Measurements from ENCODE around the gene NCOA5.

The NCOA5 gene

GRCh38 chr20:46071573-46071972, 18.2 kb downstream of the NCOA5 start:
- no peak overlapping the region for H3K4me3 ChIP-seq (ENCODE audit: low read depth, low read length)
- no peak for TF ChIP-seq CTCF (conservative IDR thresholded peaks at IDR 0.05; ENCODE audit: low read depth, low read length)
- DNase-seq (ENCODE audit: low read depth) = no peak

- peak; percentile 89 for DNase-seq (ENCODE audit: low read depth)
- no peak for TF ChIP-seq CTCF (conservative IDR thresholded peaks at IDR 0.05; ENCODE audit: low read depth, low read length)
- no peak overlapping the region for H3K4me3 ChIP-seq (ENCODE audit: low read depth, low read length)
These were observed 19.4 kb downstream of the NCOA5 start for GRCh38 chr20:46070215-46070900.

- no peak for TF ChIP-seq CTCF (conservative IDR thresholded peaks at IDR 0.05; ENCODE audit: low read depth, low read length)
- DNase-seq (ENCODE audit: low read depth) = no peak
- no peak overlapping the region for H3K4me3 ChIP-seq (ENCODE audit: low read depth, low read length)
These were observed 24.1 kb downstream of the NCOA5 start for GRCh38 chr20:46065691-46066090.

GRCh38 chr20:46065006-46065405, 24.8 kb downstream of the NCOA5 start:
- no peak for DNase-seq (ENCODE audit: low read depth)
- no peak overlapping the region for H3K4me3 ChIP-seq (ENCODE audit: low read depth, low read length)
- TF ChIP-seq CTCF (conservative IDR thresholded peaks at IDR 0.05; ENCODE audit: low read depth, low read length) = no peak

GRCh38 chr20:46063652-46064054, 26.1 kb downstream of the NCOA5 start:
- H3K4me3 ChIP-seq (ENCODE audit: low read depth, low read length) = no peak overlapping the region
- DNase-seq (ENCODE audit: low read depth) = no peak
- no peak for TF ChIP-seq CTCF (conservative IDR thresholded peaks at IDR 0.05; ENCODE audit: low read depth, low read length)

GRCh38 chr20:46063151-46063550, 26.6 kb downstream of the NCOA5 start:
- DNase-seq (ENCODE audit: low read depth) = no peak
- TF ChIP-seq CTCF (conservative IDR thresholded peaks at IDR 0.05; ENCODE audit: low read depth, low read length) = no peak

GRCh38 chr20:46062621-46063020, 27.1 kb downstream of the NCOA5 start:
- no peak overlapping the region for H3K4me3 ChIP-seq (ENCODE audit: low read depth, low read length)
- TF ChIP-seq CTCF (conservative IDR thresholded peaks at IDR 0.05; ENCODE audit: low read depth, low read length) = no peak
- no peak for DNase-seq (ENCODE audit: low read depth)

More at GRCh38 chr20:46063151-46063550, 26.6 kb downstream of the NCOA5 start:
- no peak overlapping the region for H3K4me3 ChIP-seq (ENCODE audit: low read depth, low read length)

Data from choroid plexus epithelial cell (primary cell).